ENCODE results near the gene TRABD2B.

The TRABD2B gene

DNA sequence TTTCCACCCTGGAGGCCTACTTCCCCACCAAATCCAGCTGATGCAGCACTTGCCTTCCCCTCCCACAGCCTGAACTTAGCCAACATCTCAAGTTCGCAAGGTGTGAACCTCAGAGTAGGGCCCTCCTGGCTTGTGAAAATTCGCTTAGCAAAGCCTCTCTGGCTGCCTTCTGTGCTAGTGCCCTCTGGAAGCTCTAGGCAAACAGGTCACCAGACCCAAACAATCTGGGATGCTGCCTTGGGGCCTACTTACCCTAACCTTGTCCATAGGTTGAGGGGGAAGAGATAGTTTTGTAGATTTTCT is 30.3 kb upstream of the TRABD2B start:
- no peak overlapping the region for H3K27ac ChIP-seq
- TF ChIP-seq ZFX (IDR thresholded peaks at IDR 0.05): no peak
- TF ChIP-seq CTCF (conservative IDR thresholded peaks at IDR 0.05): no peak

DNA sequence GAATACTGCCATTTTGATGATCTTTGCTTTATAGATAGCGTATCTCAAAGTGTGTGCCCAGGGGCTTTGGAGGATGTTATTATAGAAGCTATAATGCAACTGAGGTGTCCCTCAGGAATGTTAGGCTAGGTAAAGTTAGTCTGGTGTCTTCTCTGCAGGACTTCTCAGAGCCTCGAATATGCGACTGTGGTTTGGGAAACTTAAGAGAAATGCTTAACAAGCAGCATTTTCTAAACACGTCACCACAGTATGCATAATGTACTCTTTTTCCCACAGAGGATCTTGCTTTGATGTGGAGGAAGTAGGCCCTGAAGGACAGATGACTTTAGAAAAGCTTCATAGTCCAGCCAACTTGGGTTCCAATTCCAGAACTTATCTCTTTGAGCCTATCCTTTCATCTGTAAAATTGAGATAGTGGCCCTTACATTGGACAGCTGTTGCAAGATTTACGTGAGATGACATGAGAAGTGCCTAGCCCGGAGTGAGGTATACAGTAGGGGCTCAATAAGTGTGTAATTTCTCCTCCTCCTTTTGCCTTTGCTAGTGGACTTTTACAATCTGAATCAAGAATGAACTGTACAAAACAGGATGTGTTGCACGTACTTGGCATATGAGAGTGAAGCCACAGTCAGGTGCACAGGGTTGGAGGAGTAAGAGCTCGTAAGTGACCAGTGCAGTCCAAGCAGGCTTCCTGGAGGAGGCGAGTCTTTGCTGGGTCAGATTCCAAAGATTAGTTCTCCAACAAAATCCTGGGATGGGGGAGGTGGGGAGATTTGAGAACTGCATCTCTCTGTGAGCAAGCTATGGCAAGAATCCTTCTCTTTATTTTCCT is 29.7 kb upstream of the TRABD2B start:
- H3K27ac ChIP-seq: no peak overlapping the region
- no peak for TF ChIP-seq ZFX (IDR thresholded peaks at IDR 0.05)
- TF ChIP-seq CTCF (conservative IDR thresholded peaks at IDR 0.05): no peak

- TF ChIP-seq CTCF (conservative IDR thresholded peaks at IDR 0.05) (no peak), ZFX (IDR thresholded peaks at IDR 0.05) (no peak)
- H3K27ac ChIP-seq: no peak overlapping the region
Observed at GRCh38 chr1:48026275-48026674, 29.1 kb upstream of the TRABD2B start.

GRCh38 chr1:48025076-48025475 is 27.9 kb upstream of the TRABD2B start:
- TF ChIP-seq ZFX (IDR thresholded peaks at IDR 0.05) (no peak), CTCF (conservative IDR thresholded peaks at IDR 0.05) (no peak)
- H3K27ac ChIP-seq: no peak overlapping the region

DNA sequence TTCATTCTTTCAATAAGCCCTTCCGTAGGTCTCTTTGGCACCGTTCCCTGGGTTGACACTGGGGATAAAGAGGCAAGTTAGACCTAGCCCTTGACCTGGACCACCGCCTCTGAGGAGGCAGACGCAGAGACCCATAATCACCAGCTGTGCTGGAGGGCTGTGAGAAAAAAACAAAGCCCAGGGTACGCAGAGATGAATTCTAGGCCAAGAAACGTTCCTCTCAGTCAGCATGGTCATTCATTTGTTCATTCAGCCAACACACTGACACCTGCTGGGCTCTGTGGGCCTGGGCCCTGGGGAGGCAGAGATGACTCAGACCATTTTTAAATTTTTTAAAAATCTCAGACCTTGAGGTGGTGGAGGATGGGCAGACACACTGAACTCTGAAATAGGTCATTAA is 26.3 kb upstream of the TRABD2B start:
- H3K27ac ChIP-seq: no peak overlapping the region
- TF ChIP-seq ZFX (IDR thresholded peaks at IDR 0.05) (no peak), CTCF (conservative IDR thresholded peaks at IDR 0.05) (no peak)

DNA sequence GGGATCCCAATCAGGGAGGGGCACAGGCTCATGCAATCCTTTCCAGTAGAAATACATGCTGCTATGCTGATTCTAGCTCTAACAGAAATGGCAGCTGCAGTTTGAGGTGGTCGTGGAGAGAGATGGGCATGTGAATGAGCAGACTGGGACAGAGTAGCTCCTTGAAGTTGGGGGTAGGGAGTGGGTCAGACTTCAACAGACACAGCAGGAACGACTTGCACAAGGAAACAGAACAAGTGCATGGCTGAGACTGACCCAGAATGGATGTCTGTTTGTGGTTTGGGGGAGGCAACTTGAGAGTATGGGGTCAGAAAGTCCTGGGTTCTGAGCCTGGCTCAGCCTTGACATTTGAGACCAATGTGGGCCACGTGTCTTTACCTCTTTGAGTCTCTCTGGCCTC is 25.1 kb upstream of the TRABD2B start:
- TF ChIP-seq CTCF (conservative IDR thresholded peaks at IDR 0.05) (no peak), ZFX (IDR thresholded peaks at IDR 0.05) (no peak)

GRCh38 chr1:48021792-48022191 is 24.6 kb upstream of the TRABD2B start:
- TF ChIP-seq ZFX (IDR thresholded peaks at IDR 0.05) (no peak), CTCF (conservative IDR thresholded peaks at IDR 0.05) (no peak)
- H3K27ac ChIP-seq: no peak overlapping the region

More for the DNA sequence above, 25.1 kb upstream of the TRABD2B start:
- H3K27ac ChIP-seq: no peak overlapping the region

Data from C4-2B (cell line).